PC-9 (cell line): ENCODE results near the gene ITPKA. TPM values are rescaled to one million over a fixed set of nuclear protein-coding genes. Genes with fewer than 3 reads are reported as not detected.

Experiments used
- BruUV-seq: library from RNA; stranded (reverse); fragments of 400-500 nt; replicated peaks from 2 replicates; lab custom pipeline; 2021; lab: Mats Ljungman, UMichigan
- CTCF ChIA-PET: fragments of 300-600 bp; sonication (Branson Sonifier 250); formaldehyde crosslinking; loops from one replicate; lab custom pipeline; 2022; ENCODE audit warnings: antibody characterized with exemption; lab: Charles Lee
- POLR2A ChIA-PET: fragments of 300-600 bp; sonication (Branson Sonifier 250); formaldehyde crosslinking; loops from one replicate; lab custom pipeline; 2022; ENCODE audit warnings: antibody characterized with exemption; ENCODE audit not compliant: unreplicated experiment; lab: Charles Lee
- DNase-seq, 2 experiments: peaks; one replicate each; pipeline versions ENCODE4 v3.0.0 to v3.0.0-alpha.2; 2015 to 2022; ENCODE audit warnings: mixed read lengths in 1 of 2
- H2AFZ ChIP-seq: fragments of 200-600 bp; sonication (generic); 2 replicates; pipeline ENCODE4 v1.8.1; 2017; ENCODE audit warnings: antibody characterized with exemption
- H3F3A ChIP-seq: fragments of 200-600 bp; sonication (generic); 2 replicates; pipeline ENCODE4 v1.8.1; 2017; ENCODE audit warnings: antibody characterized with exemption, mild to moderate bottlenecking, low read depth; ENCODE audit not compliant: insufficient read depth
- H3K27ac ChIP-seq: fragments of 200-600 bp; sonication (generic); 2 replicates; pipeline ENCODE4 v1.6.1; 2016; ENCODE audit warnings: mixed run types
- H3K27me3 ChIP-seq: fragments of 200-600 bp; sonication (generic); 2 replicates; pipeline ENCODE4 v1.6.1; 2016; ENCODE audit warnings: low read depth, mixed run types; ENCODE audit not compliant: insufficient read depth
- H3K36me3 ChIP-seq: fragments of 200-600 bp; sonication (generic); 2 replicates; pipeline ENCODE4 v1.6.1; 2016; ENCODE audit warnings: low read depth, mixed run types
- H3K4me1 ChIP-seq: fragments of 200-600 bp; sonication (generic); replicated peaks from 2 replicates; pipeline ENCODE4 v1.6.1; 2016; ENCODE audit warnings: mixed run types; ENCODE audit not compliant: insufficient read depth
- H3K4me2 ChIP-seq: fragments of 200-600 bp; sonication (generic); 2 replicates; pipeline ENCODE4 v1.6.1; 2017; ENCODE audit warnings: mixed run types
- H3K4me3 ChIP-seq: fragments of 200-600 bp; sonication (generic); 2 replicates; pipeline ENCODE4 v1.6.1; 2016; ENCODE audit warnings: mixed run types
- H3K79me2 ChIP-seq: fragments of 200-600 bp; sonication (generic); 2 replicates; pipeline ENCODE4 v1.6.1; 2017; ENCODE audit warnings: low read depth, mixed run types
- H3K9me2 ChIP-seq: fragments of 200-600 bp; sonication (generic); 2 replicates; pipeline ENCODE4 v1.8.1; 2017; ENCODE audit warnings: mild to moderate bottlenecking; ENCODE audit not compliant: insufficient read depth
- H3K9me3 ChIP-seq: fragments of 200-600 bp; sonication (generic); 2 replicates; pipeline ENCODE4 v1.8.1; 2016; ENCODE audit warnings: low read depth; ENCODE audit not compliant: insufficient read depth
- H4K20me1 ChIP-seq: fragments of 200-600 bp; sonication (generic); 2 replicates; pipeline ENCODE4 v1.8.1; 2017; ENCODE audit not compliant: insufficient read depth
- CTCF ChIP-seq: fragments of 200-600 bp; sonication (generic); conservative IDR thresholded peaks from 2 replicates; pipeline ENCODE4 v1.6.1; 2017; ENCODE audit warnings: mixed run types, antibody characterized with exemption, mild to moderate bottlenecking, moderate library complexity
- EZH2 ChIP-seq: fragments of 200-600 bp; sonication (generic); IDR thresholded peaks from 2 replicates; pipeline ENCODE4 v1.8.0; 2017; ENCODE audit warnings: antibody characterized with exemption, low read depth
- intact Hi-C: fragments of 100-400 bp; cut with micrococcal nuclease; formaldehyde crosslinking; loops from one replicate; pipeline ENCODE4 v1.10.0; 2022; ENCODE audit not compliant: unreplicated experiment
- total RNA-seq: library from RNA; stranded (reverse); gene quantifications from 2 replicates; pipeline ENCODE4 v1.2.3, GENCODE V29; 2021

Gene ITPKA
- total RNA-seq, 1 experiment from 2014 or later: 5.3 TPM

GRCh38 chr15:41511331-41511898, 17.7 kb downstream of the ITPKA start:
- H3K9me3 ChIP-seq: no peaks in the 10 kb centered on the region
- no peaks in the 10 kb centered on the region for H3K9me2 ChIP-seq
- no peak for DNase-seq
- H3K27ac ChIP-seq: no peak overlapping the region
- POLR2A ChIA-PET: interaction anchor here (0.6 kb wide), 1 partner anchor 68 kb away, joined by 7 read pairs; no protein-coding TSS in a partner anchor
- H3K4me1 ChIP-seq: no peaks in the 10 kb centered on the region
- CTCF ChIA-PET: no interaction called here
- no peak overlapping the region for H3K4me3 ChIP-seq
- BruUV-seq: no TSS peak
- no peak overlapping the region for H2AFZ ChIP-seq
- no peaks in the 10 kb centered on the region for H4K20me1 ChIP-seq
- TF ChIP-seq EZH2: no peak
- no peak for TF ChIP-seq CTCF
- no peaks in the 10 kb centered on the region for H3K27me3 ChIP-seq
- intact Hi-C loops: no loop called here
- H3K4me2 ChIP-seq: no peak overlapping the region
- H3F3A ChIP-seq: no peaks in the 10 kb centered on the region
- no peaks in the 10 kb centered on the region for H3K79me2 ChIP-seq
- H3K36me3 ChIP-seq: no peaks in the 10 kb centered on the region

- no TSS peak for BruUV-seq
- ChIA-PET CTCF (no interaction called here), POLR2A (no interaction called here)
- no peaks in the 10 kb centered on the region for H3K36me3 ChIP-seq
- H3K27me3 ChIP-seq: no peaks in the 10 kb centered on the region
- intact Hi-C loops: no loop called here
- TF ChIP-seq EZH2: no peak
- no peak for TF ChIP-seq CTCF
- H3K4me3 ChIP-seq: no peak overlapping the region
- H3K4me1 ChIP-seq: no peaks in the 10 kb centered on the region
- H3K4me2 ChIP-seq: no peak overlapping the region
- no peaks in the 10 kb centered on the region for H3K9me3 ChIP-seq
- no peaks in the 10 kb centered on the region for H3F3A ChIP-seq
- H3K27ac ChIP-seq: no peak overlapping the region
- no peaks in the 10 kb centered on the region for H3K79me2 ChIP-seq
- no peaks in the 10 kb centered on the region for H4K20me1 ChIP-seq
- no peaks in the 10 kb centered on the region for H3K9me2 ChIP-seq
- no peak overlapping the region for H2AFZ ChIP-seq
- DNase-seq: no peak
Measured at GRCh38 chr15:41511899-41512369, 18.3 kb downstream of the ITPKA start.

- Histone ChIP-seq H3K27me3 (no peaks in the 10 kb centered on the region), H4K20me1 (no peaks in the 10 kb centered on the region), H3K27ac (no peak overlapping the region), H3K36me3 (no peaks in the 10 kb centered on the region), H3K4me3 (no peak overlapping the region), H3F3A (no peaks in the 10 kb centered on the region), H3K4me2 (no peak overlapping the region), H2AFZ (no peak overlapping the region), H3K9me3 (no peaks in the 10 kb centered on the region), H3K79me2 (no peaks in the 10 kb centered on the region), H3K4me1 (no peaks in the 10 kb centered on the region), H3K9me2 (no peaks in the 10 kb centered on the region)
- intact Hi-C loops: no loop called here
- ChIA-PET CTCF (no interaction called here), POLR2A (no interaction called here)
- no TSS peak for BruUV-seq
- no peak for DNase-seq
- no peak for TF ChIP-seq EZH2
- no peak for TF ChIP-seq CTCF
Measured at GRCh38 chr15:41512512-41512939, 18.9 kb downstream of the ITPKA start.
